SK-N-DZ (cell line): ENCODE results near the gene PITPNM1.

Source experiments
- small RNA-seq, 2 experiments: library from RNA; depleted of rRNA; stranded (forward); fragments of <200 nt; gene quantifications; one replicate each; pipeline ENCODE3, GENCODE V24; 2014

The PITPNM1 gene

Small RNA genes lying within 50 kb of the gene (small RNA-seq; reads per million reads assigned to genes)
- gene MIR6752 = 0 reads per million in 2 experiments
